ELR (cell line): Measurements from ENCODE around the gene SBK3.
"Not testable (repeated sequence)": the region's sequence is repeated elsewhere in the genome, so short reads cannot be mapped to it uniquely, and the experiment has no call there.

ENCODE experiments used
- DNase-seq: peaks from one replicate; pipeline ENCODE4 v3.0.0-alpha.2; 2015; ENCODE audit warnings: low read depth

Gene SBK3

DNA sequence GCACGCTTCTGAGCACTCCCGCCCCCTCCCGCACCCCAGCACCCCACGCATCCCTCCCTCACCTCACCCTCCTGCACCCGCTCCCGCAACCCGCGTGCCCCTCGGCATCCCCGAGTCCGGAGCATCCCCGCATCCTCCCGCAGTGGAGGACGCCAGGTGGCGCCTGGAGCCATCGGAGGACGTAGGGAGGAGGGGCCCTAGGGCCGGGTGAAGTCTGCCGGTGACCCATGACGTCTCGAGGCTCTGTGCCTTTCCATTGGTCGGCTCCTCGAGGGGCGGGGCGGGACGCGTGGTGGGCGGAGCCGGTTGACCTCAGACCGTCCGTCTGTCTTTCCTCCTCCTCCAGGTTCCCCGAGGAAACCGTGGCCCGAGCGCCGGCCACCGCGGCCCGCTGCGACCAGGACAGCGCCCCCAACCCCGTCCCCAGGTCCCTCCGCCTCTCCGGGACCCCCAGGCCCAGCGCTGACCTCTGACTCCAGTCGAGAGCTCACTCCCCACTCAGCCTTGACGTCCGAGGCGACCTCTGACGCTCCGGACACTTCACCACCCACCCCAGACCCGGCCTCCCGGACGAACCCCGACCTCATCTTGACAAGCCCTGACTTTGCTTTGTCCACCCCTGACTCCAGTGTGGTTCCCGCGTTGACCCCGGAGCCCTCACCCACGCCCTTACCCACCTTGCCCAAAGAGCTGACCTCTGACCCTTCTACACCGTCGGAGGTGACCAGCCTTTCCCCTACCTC lies 28.3 kb downstream of the SBK3 start:
- peak; percentile 95 for DNase-seq

DNA sequence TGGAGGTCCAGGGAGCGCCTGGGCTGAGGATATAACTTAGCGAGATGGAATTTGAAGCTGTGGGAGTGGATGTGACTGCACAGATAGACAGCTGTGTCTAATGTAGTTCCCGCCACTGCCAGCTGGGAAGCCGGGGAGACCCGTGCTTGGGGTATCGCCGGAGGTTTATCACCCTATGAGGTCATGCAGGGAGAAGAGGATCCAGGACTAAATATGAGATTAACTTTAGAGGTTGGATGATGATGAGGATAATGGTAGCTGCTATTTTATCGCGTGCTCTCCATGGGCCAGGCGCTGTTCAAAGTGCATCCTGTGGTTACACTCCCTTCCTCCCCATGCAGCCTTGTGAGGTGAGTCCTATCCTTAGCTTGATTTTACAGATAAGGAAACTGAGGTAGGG lies 37.2 kb downstream of the SBK3 start:
- DNase-seq: no peak

DNA sequence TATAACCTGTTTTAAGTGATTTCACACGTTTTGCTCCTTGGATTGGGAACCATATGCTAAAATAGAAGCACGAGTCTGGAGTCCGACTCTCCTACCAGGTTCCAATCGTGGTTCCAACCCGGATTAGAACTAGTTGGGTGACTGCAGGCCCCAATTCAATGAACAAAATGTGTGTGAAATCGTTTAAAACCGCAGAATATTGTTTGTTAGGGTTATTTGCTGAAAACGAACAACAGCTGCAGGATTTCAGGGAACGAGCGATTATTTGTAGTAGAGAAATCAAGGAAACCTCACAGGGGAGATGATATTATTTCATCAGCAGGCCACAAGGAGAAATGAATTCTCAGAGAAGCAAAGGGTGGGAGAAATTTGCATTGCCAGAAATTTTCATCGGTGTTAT lies 40.4 kb downstream of the SBK3 start:
- DNase-seq: no peak

DNA sequence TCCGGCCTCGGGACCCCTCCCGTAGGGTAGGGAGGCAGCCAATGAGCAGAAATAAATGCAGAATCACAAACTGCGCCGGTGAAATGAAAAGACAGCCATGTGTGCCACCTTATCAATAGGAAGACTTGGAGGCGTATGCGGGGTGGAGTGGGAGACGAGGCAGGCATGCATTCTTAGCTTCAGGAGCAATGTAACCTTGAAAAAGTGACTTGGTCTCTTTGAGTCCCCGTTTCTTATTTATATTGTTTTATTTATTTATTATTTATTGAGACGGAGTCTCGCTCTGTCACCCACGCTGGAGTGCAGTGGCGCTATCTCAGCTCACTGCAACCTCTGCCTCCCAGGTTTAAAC lies 41.1 kb downstream of the SBK3 start:
- no peak for DNase-seq

DNA sequence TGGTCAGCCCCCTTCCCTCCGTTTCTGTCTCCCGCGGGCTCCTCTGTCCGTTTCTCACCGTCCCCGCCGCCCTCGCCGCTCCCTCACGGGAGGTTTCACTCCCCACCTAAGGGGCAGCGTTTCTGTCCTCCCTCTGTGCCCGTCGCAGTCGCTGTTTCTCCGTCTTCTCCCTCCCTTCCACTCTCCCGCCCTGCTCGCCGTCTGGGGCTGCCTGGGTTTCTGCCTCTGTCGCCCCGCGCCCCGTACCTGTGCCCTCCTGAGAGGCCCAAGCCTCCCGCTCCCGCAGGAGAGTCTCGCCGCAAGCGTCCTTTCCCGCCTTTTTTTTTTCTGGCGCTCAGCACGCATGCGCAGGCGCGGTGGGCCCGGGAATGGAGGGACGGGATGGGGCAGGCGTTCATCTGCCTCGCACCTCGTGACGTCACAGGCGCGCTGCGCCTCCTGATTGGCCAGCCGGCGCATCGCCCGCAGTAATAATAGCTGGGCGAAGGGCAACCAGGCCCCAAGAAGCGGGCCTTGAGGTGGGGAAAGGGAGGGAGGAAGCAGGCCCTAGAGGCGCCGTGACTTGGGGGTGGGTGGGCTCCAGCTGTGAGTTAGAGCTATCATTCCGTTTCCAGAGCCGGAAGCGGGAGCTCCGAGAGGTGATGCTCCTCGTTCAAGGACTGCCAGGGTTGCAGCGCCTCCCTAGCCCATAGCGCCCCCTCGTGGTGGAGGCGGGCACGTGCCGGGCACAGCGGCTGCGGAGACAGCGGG lies 41.7 kb downstream of the SBK3 start:
- DNase-seq: peak; percentile 91

DNA sequence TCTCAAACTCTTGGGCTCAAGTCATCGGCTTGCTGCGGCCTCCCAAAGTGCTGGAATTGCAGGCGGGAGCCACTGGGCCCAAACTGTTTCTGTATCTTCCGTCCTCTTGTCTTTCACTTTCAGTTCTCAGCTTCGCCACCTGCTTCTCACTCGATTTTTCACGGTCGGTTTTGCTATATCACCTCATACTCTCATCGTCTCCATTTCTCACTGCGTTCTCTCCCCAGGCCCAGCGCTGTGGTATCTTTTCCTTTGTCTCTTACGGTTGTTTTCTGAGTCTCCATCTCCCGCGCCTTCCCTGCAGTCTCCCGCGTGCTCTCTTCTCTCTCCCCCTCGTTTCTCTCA lies 42.2 kb downstream of the SBK3 start:
- no peak for DNase-seq

DNA sequence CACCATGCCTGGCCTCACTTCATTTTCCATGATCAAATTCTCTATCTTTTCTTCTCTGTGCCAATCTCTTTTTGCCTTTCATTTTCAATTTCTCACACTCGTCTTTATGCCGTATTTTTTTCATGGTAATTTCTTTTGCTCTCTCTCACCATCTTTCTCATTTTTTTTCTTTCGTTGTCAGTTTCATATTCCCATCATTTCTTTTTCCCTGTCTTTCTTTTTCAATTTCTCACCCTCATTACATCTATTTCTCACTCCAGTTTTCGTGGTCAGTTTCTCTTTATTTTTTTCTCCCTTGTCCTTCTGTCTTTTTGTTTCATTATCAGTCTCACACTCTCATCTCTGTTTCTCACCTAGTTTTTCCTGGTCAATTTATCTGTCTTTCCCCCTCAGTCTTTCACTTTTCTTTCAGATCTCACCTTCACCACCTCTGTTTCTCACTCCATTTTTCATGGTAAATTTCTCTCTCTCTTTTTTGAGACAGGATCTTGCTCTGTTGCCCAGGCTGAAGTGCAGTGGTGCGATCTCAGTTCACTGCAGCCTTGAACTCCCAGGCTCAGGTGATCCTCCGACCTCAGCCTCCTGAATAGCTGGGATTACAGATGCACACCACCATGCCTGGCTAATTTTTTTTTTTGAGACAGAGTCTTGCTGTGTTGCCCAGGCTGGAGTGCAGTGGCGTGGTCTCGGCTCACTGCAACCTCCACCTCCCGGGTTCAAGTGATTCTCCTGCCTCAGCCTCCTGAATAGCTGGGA lies 43.0 kb downstream of the SBK3 start:
- DNase-seq: no peak

DNA sequence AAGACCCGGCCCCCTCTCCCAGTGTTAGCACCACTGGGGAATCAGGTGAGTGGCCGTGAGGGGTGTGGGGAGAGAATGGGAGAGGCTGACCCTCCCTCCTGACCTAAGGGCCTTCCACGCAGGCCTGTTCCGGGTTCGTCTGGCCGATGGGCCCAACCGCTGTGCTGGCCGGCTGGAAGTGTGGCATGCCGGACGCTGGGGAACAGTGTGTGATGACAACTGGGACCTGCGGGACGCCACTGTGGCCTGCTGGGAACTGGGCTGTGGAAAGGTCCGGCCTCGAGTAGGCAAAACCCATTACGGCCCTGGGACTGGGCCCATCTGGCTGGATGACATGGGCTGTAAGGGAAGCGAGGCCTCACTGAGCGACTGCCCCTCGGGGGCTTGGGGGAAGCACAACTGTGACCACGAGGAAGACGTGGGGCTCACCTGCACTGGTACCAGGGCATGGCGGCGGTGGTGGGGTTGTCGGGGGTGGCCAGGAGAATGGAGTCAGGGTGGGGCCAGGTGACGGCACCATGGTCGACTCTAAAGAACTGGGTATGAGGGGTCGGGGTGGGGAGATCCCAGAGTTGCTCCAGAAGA lies 44.9 kb downstream of the SBK3 start:
- DNase-seq: no peak

DNA sequence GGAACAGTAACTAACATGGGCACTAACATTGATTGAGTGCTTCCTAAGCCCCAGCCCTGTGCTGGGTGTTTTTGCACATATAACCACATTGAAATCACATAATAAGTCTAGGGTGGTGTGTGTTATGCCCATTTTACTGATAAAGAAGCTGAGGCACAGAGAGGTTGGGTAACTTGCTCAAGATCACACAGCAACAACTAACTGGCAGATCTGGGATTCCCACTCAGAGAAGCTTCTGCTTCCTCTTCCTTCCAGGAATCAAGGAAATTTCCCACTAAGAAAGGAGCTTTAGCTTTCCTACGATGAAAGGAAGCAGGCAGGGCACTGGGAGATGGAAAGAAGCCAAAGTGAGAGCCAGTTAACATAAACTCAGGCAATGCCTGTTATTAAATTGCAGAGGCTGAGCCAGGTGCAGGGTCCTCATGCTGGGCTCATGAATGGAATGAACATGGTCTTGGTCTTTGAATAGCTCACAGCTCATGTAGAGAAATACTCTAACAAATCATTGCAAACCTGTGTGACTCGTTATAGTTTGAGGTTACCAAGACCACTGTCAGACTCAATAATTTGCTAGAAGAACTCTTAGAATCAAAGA lies 47.0 kb downstream of the SBK3 start:
- no peak for DNase-seq

DNA sequence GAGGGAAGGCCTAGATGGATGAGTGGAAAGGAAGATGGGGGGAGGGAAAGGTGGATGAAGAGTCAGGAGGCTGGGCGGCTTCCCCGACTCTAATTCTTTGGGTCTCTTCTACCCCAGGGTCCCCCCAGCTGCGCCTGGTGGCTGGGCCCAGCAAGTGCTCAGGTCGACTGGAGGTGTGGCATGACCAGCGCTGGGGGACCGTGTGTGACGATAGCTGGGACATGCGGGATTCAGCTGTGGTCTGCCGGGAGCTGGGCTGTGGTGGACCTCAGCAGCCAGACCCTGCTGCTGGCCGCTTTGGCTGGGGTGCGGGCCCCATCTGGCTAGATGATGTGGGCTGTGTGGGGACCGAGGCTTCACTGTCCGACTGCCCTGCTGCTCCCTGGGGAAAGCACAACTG lies 47.6 kb downstream of the SBK3 start:
- DNase-seq: no peak

DNA sequence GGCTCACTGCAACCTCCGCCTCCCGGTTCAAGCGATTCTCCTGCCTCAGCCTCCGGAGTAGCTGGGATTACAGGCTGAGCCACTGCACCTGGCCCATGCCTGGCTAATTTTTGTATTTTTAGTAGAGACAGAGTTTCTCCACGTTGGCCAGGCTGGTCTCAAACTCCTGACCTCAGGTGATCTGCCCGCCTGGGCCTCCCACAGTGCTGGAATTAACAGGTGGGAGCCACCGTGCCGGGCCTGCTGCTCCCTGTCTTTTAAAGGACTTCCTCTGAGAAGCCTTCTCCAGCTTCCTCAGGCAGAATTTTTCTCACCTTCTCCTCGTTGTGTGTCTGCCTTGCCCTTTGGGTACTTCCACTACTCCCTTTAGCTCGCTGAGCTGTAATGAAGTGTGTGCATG lies 48.5 kb downstream of the SBK3 start:
- DNase-seq: not testable (repeated sequence)

DNA sequence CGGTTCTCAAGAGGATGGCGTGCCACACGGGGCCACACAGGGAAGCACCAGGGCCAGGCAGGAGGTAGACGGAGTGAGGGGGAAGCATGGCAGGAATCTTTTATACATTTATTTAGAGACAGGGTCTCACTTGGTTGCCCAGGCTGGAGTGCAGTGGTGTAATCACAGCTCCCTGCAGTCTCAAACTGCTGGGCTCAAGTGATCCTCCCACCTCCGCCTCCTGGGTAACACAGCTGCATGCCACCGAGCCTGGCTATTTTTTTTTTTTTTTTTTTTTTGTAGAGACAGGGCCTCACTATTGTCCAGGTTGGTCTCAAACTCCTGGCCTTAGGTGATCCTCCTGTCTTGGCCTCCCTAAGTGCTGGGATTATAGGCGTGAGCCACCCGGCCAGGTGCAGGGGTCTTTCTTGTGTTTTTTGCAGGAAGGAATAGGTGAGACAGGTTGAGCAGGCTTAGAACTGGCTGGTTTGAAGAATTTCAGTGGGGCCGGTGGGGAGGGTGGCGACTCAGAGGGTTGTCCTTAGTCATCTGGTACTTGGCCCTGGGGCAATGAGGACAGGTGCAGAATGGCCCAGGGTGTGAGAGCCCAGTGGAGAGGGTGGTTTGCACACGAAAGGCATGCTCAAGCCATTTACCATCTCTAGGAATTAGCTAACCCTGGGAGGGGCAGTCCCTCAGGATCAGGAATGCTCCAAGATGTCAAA lies 49.5 kb downstream of the SBK3 start:
- peak; percentile 40 for DNase-seq

DNA sequence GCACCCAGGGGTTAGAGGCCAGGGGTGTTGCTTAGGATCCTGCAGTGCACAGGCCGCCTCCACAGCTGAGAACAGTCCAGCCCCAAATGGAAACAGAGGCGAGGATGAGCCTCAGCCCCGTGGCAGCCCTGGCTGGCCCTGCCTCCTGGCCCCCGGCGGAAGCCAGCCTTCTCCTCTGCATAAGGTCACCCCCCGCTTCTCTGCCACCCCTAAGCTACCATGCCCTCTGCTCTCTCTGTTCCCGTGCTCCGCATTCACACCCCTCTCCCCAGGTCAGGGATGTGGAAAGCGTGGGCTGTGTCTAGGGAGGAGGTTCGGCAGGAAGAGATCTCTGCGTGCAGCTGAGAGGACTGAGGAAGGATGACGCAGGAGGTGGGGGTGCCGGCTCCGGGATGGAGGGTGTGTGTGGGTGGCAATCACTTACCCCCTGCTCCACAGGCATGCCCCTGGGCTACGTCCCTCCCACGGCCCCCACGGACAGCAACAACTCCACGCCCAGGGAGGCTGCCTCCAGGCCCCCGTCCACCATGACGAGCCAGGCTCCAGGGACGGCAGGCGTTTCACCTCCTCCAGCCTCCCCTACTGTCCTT lies 51.1 kb downstream of the SBK3 start:
- DNase-seq: peak; percentile 72

DNA sequence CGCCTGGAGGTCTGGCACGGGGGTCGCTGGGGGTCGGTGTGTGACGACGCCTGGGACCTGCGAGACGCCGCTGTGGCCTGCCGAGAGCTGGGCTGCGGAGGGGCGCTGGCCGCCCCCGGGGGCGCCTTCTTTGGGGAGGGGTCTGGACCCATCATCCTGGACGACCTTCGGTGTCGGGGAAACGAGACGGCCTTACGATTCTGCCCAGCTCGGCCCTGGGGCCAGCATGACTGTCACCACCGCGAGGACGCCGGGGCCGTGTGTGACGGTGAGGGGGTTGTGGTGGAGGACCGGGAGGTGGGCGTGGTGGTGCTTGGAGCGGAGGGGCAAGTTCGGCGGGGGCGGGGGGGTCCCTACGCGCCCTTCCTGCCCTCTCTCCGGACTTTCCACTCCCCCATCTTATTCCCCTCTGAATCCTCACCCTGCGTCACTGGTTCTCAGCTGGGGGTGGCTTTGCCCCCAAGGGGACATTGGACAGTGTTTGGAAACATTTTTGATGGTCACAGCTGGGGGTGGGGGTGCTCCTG lies 51.6 kb downstream of the SBK3 start:
- peak; percentile 23 for DNase-seq

DNA sequence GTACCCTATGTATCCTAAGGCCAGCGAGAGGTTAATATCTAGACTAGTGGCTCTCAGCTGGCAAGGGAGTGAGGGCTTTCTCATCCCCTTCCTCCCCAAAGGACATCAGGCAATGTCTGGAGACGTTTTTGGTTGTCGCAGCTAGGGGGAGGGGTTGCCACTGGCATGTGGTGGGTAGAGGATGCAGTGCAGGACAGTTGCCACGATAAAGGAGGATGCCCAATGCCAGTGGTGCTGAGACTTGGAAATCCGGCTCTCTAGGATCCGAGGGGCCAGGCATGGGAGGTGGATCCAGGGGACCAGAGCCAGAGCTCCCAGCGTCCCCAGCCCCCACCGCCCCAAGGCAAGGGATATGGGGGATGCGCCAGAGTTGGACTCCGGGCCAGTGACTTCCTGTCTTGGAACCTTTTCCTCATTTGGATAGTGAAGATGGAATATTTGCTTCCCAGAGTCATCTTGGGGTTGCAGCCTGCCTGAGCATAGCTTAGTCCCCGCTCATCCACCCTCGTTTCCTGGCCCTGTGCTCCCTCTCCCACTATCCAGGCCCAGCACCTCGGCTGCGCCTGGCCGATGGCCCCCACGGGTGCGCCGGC lies 52.2 kb downstream of the SBK3 start:
- DNase-seq: peak; percentile 61

DNA sequence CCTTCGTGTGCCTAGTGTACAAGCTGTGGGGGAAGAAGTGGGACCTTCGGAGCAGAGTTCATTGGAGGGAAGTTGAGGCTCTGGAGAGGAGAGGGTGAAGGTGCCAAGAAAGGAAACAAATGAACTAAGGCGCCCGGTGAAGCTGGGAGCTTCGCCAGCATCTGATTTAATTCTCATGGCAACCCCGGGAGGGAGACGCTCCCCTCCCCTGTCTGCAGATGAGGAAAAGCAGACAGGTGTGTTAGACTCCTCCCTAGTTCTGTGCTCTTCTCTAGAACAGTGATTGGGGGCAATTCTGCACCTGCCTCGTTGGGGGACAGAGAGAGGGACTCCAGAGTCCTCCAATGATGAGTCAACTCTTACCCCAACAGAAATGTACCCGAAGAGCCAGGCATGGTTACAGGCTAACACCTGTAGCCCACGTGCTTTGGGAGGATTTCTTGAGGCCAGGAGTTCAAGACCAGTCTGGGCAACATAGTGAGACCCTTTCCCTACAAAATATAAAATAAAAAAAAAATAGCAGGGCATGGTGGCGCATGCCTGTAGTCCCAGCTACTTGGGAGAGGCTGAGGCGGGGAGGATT lies 52.9 kb downstream of the SBK3 start:
- DNase-seq: no peak

DNA sequence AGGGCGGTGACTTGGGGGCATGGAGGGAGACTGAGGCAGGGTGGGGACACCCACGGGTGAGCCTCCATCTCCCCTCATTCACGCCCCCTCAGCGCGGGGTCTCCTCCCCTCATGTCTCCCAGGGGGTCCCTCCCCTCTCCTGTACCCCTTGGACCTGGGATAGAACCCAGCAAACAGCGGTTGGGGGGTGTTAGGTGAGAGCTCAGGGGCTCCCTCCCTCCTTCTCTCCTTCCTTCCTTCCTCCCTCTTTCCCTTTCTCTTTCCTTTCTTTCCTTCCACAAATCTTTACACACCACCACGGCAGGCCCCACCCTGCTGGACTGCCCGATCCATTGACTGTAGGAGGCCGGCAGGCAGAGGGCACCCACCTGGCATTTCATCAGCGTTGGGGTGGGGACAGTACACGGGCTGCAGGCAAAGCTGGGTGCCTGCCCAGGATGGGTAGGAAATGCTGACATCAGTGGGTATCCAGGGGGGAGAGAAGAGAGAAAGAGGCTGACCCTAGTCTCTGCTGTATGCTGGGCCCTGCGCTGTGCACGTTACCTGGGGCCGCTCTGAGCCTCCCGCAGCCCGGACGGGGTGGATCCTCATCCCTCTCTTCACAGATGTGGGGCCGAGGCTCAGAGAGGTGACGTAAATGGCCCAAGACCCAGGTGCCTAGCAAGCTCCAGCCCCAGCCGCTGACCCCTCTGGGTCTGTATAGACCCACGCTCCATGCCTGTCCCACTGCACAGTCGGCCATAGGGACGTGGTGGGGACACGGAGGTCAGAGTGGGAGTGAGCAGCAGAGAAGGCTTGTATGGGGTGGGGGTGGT lies 53.6 kb downstream of the SBK3 start:
- no peak for DNase-seq
